Panc1 (cell line): ENCODE data around the gene GPR89B. TPM values are rescaled to one million over a fixed set of nuclear protein-coding genes. Genes with fewer than 3 reads are reported as not detected.

ENCODE experiments used
- ATAC-seq: fragments of 200-7000 bp; cut with Tn5 transposase; 2 replicates; pipeline ENCODE4 v1.9.1; 2020; ENCODE audit warnings: mild to moderate bottlenecking, moderate library complexity
- BruUV-seq: library from RNA; stranded (reverse); fragments of 400-500 nt; replicated peaks from 2 replicates; lab custom pipeline; 2021; lab: Mats Ljungman, UMichigan
- CTCF ChIA-PET: fragments of 300-600 bp; sonication (Branson Sonifier 250); formaldehyde crosslinking; loops from one replicate; lab custom pipeline; 2022; ENCODE audit warnings: antibody characterized with exemption; lab: Charles Lee
- POLR2A ChIA-PET: fragments of 300-600 bp; sonication (Branson Sonifier 250); formaldehyde crosslinking; loops from one replicate; lab custom pipeline; 2022; ENCODE audit warnings: antibody characterized with exemption; lab: Charles Lee
- DNase-seq: peaks from one replicate; pipeline ENCODE4 v3.0.0-alpha.2; 2010; ENCODE audit warnings: low read depth, low spot score
- H3K27ac ChIP-seq: 2 replicates; pipeline ENCODE4 v1.5.1; 2011; ENCODE audit warnings: mild to moderate bottlenecking, low read length, inconsistent platforms
- H3K27me3 ChIP-seq: fragments of 200-500 bp; sonication (Bioruptor generic); 2 replicates; pipeline ENCODE4 v1.6.0; 2014; ENCODE audit warnings: low read length, inconsistent platforms; ENCODE audit not compliant: control insufficient read depth, insufficient read depth
- H3K36me3 ChIP-seq: fragments of 200-500 bp; sonication (Bioruptor generic); 2 replicates; pipeline ENCODE4 v1.5.1; 2014; ENCODE audit warnings: inconsistent platforms, mild to moderate bottlenecking, low read length, moderate library complexity; ENCODE audit not compliant: control insufficient read depth, insufficient read depth
- H3K4me1 ChIP-seq: 2 replicates; pipeline ENCODE4 v1.5.1; 2011; ENCODE audit warnings: inconsistent platforms, mild to moderate bottlenecking, low read length, moderate library complexity; ENCODE audit not compliant: control insufficient read depth, insufficient read depth
- H3K4me3 ChIP-seq, 2 experiments: 2 replicates each; pipeline ENCODE4 v1.5.1; 2011 to 2012; ENCODE audit warnings: low read depth in 2 of 2, low read length in 2 of 2, mild to moderate bottlenecking in 2 of 2, inconsistent platforms in 1 of 2, moderate library complexity in 1 of 2
- H3K9me3 ChIP-seq: fragments of 200-500 bp; sonication (Bioruptor generic); 2 replicates; pipeline ENCODE4 v1.5.1; 2014; ENCODE audit warnings: low read depth, mild to moderate bottlenecking, inconsistent platforms, low read length, moderate library complexity; ENCODE audit not compliant: control insufficient read depth, insufficient read depth
- CTCF ChIP-seq: fragments of 450-650 bp; IDR thresholded peaks from 2 replicates; pipeline ENCODE4 v1.5.1; 2017; ENCODE audit warnings: mild to moderate bottlenecking
- POLR2AphosphoS5 ChIP-seq: IDR thresholded peaks from 2 replicates; pipeline ENCODE4 v1.6.1; 2012; ENCODE audit warnings: mild to moderate bottlenecking, low read depth, low read length, moderate library complexity
- REST ChIP-seq, 2 experiments: IDR thresholded peaks; 2 replicates each; pipeline ENCODE4 v1.6.1; 2011 to 2012; ENCODE audit warnings: low read depth in 2 of 2, control low read depth in 1 of 2, low read length in 1 of 2, mild to moderate bottlenecking in 1 of 2, moderate library complexity in 1 of 2; ENCODE audit not compliant: insufficient read depth in 1 of 2
- SIN3A ChIP-seq: IDR thresholded peaks from 2 replicates; pipeline ENCODE4 v1.6.1; 2012; ENCODE audit warnings: low read depth, mild to moderate bottlenecking, low read length, moderate library complexity, borderline replicate concordance; ENCODE audit not compliant: insufficient read depth
- TCF7L2 ChIP-seq: IDR thresholded peaks from 2 replicates; pipeline ENCODE4 v1.6.1; 2011; ENCODE audit warnings: mild to moderate bottlenecking, low read depth, low read length, inconsistent platforms
- in situ Hi-C: cut with HindIII; loops from 2 replicates; pipeline ENCODE4 v1.10.0; 2016; ENCODE audit warnings: low sequenced_read_pairs, low pct_unique_long_range_greater_than_20kb
- intact Hi-C: fragments of 100-400 bp; cut with micrococcal nuclease; formaldehyde crosslinking; loops from one replicate; pipeline ENCODE4 v1.10.0; 2022; ENCODE audit not compliant: unreplicated experiment
- total RNA-seq: library from RNA; stranded (reverse); gene quantifications from one replicate; pipeline ENCODE4 v1.2.1, GENCODE V29; 2021; ENCODE audit not compliant: unreplicated experiment

GPR89B gene
- total RNA-seq, 1 experiment from 2014 or later, result 12.0 TPM

GRCh38 chr1:147882535-147882934 is 45.7 kb upstream of the GPR89B start:
- CTCF ChIA-PET, result no interaction called here

GRCh38 chr1:147890177-147890790 is 37.9 kb upstream of the GPR89B start:
- Histone ChIP-seq H3K9me3 (no peaks in the 10 kb centered on the region), H3K27ac (no peak overlapping the region), H3K4me1 (no peaks in the 10 kb centered on the region), H3K4me3 (no peak overlapping the region), H3K36me3 (no peaks in the 10 kb centered on the region), H3K27me3 (no peaks in the 10 kb centered on the region)
- in situ Hi-C loops (no loop called here), intact Hi-C loops (loop anchor here (5.0 kb wide), 2 partner anchors 168 to 248 kb away; no protein-coding TSS in a partner anchor)
- ChIA-PET POLR2A (no interaction called here), CTCF (no interaction called here)
- ATAC-seq (peak; percentile 95), DNase-seq (no peak)
- BruUV-seq, result no TSS peak
- TF ChIP-seq CTCF (peak; percentile 82), TCF7L2 (no peak)

More at GRCh38 chr1:147882535-147882934, 45.7 kb upstream of the GPR89B start:
- Histone ChIP-seq H3K36me3 (no peaks in the 10 kb centered on the region), H3K4me1 (no peaks in the 10 kb centered on the region), H3K27me3 (peaks cover 2% of the 10 kb centered on the region; the same call in 1 of the 2 replicates), H3K9me3 (no peaks in the 10 kb centered on the region), H3K27ac (no peak overlapping the region), H3K4me3 (no peak overlapping the region)
- in situ Hi-C loops (no loop called here), intact Hi-C loops (no loop called here)
- POLR2A ChIA-PET, result no interaction called here
- no TSS peak for BruUV-seq
- ATAC-seq (no peak), DNase-seq (no peak)
- no peak for TF ChIP-seq POLR2AphosphoS5

- intact Hi-C loops, result loop anchor here (5.0 kb wide), 2 partner anchors 169 to 249 kb away; no protein-coding TSS in a partner anchor
- BruUV-seq, result no TSS peak
These were observed 37.1 kb upstream of the GPR89B start for GRCh38 chr1:147891088-147891487.

More at GRCh38 chr1:147891088-147891487, 37.1 kb upstream of the GPR89B start:
- Histone ChIP-seq H3K36me3 (no peaks in the 10 kb centered on the region), H3K27ac (no peak overlapping the region), H3K27me3 (no peaks in the 10 kb centered on the region), H3K4me3 (no peak overlapping the region), H3K4me1 (no peaks in the 10 kb centered on the region), H3K9me3 (no peaks in the 10 kb centered on the region)
- ChIA-PET POLR2A (no interaction called here), CTCF (no interaction called here)
- DNase-seq (no peak), ATAC-seq (no peak)
- in situ Hi-C loops, result no loop called here
- no peak for TF ChIP-seq SIN3A
- no peak for TF ChIP-seq CTCF
- no peak for TF ChIP-seq REST (IDR thresholded peaks at IDR 0.05; ENCODE audit: insufficient read depth in 1 of 2, low read depth in 2 of 2, low read length in 1 of 2)
- TF ChIP-seq TCF7L2, result no peak
